ENCODE results near the gene IGF1R. TPM values are rescaled to one million over a fixed set of nuclear protein-coding genes. Genes with fewer than 3 reads are reported as not detected.

IGF1R gene
- total RNA-seq, 2 donors from 2014 or later, result 115 to 119 TPM

GRCh38 chr15:98724494-98724893 lies 76.2 kb downstream of the IGF1R start:
- TF ChIP-seq CTCF (conservative IDR thresholded peaks at IDR 0.05), result no peak
- peaks cover 8% of the 10 kb centered on the region for H3K36me3 ChIP-seq (ENCODE audit: control insufficient read depth, insufficient read depth, low read length)
- no peak overlapping the region for H3K4me3 Mint-ChIP-seq
- H3K9ac ChIP-seq (ENCODE audit: extremely low read depth, low read length, poor library complexity, severe bottlenecking), result no peak overlapping the region
- H3K27ac Mint-ChIP-seq, result no peak overlapping the region
- H3K4me3 ChIP-seq (ENCODE audit: low read length), result no peak overlapping the region
- H3K27me3 ChIP-seq (ENCODE audit: control insufficient read depth, insufficient read depth, low read length, poor library complexity, severe bottlenecking), result no peaks in the 10 kb centered on the region
- H3K9me3 Mint-ChIP-seq, result no peaks in the 10 kb centered on the region
- H3K27ac ChIP-seq (ENCODE audit: low read depth, low read length), result no peak overlapping the region
- peaks cover 82% of the 10 kb centered on the region for H3K4me1 Mint-ChIP-seq
- peaks cover 9% of the 10 kb centered on the region for H3K36me3 Mint-ChIP-seq (ENCODE audit: low read depth)
- no peak for DNase-seq
- peaks cover 22% of the 10 kb centered on the region for H3K4me1 ChIP-seq (ENCODE audit: control insufficient read depth, insufficient read depth, low read length)
- H3K27me3 Mint-ChIP-seq (ENCODE audit: insufficient read depth), result no peaks in the 10 kb centered on the region
- 86 to 88% methylated on average over 9 of the region's 9 CpGs for WGBS, 2 experiments (ENCODE audit: insufficient coverage in 1 of 2, insufficient read length in 1 of 2)
- no peaks in the 10 kb centered on the region for H3K9me3 ChIP-seq (ENCODE audit: control insufficient read depth, low read length)

GRCh38 chr15:98725874-98726273 lies 77.5 kb downstream of the IGF1R start:
- WGBS, 2 experiments (ENCODE audit: insufficient coverage in 1 of 2, insufficient read length in 1 of 2), result 79 to 85% methylated on average over 4 to 5 of the region's 5 CpGs
- Histone ChIP-seq H3K9ac (ENCODE audit: extremely low read depth, low read length, poor library complexity, severe bottlenecking) (no peak overlapping the region), H3K4me3 (ENCODE audit: low read length) (no peak overlapping the region), H3K9me3 (ENCODE audit: control insufficient read depth, low read length) (no peaks in the 10 kb centered on the region), H3K36me3 (ENCODE audit: control insufficient read depth, insufficient read depth, low read length) (peaks cover 8% of the 10 kb centered on the region), H3K27ac (ENCODE audit: low read depth, low read length) (no peak overlapping the region), H3K27me3 (ENCODE audit: control insufficient read depth, insufficient read depth, low read length, poor library complexity, severe bottlenecking) (no peaks in the 10 kb centered on the region), H3K4me1 (ENCODE audit: control insufficient read depth, insufficient read depth, low read length) (peaks cover 25% of the 10 kb centered on the region)
- H3K27me3 Mint-ChIP-seq (ENCODE audit: insufficient read depth), result no peaks in the 10 kb centered on the region
- no peak overlapping the region for H3K4me3 Mint-ChIP-seq
- no peaks in the 10 kb centered on the region for H3K9me3 Mint-ChIP-seq
- H3K27ac Mint-ChIP-seq, result peak overlapping the region; percentile 53
- no peak for DNase-seq
- peaks cover 77% of the 10 kb centered on the region for H3K4me1 Mint-ChIP-seq
- no peak for TF ChIP-seq CTCF (conservative IDR thresholded peaks at IDR 0.05)
- H3K36me3 Mint-ChIP-seq (ENCODE audit: low read depth), result peaks cover 9% of the 10 kb centered on the region

GRCh38 chr15:98727115-98728040 lies 79.0 kb downstream of the IGF1R start:
- no peaks in the 10 kb centered on the region for H3K27me3 ChIP-seq (ENCODE audit: control insufficient read depth, insufficient read depth, low read length, poor library complexity, severe bottlenecking)
- H3K27me3 Mint-ChIP-seq (ENCODE audit: insufficient read depth), result no peaks in the 10 kb centered on the region
- H3K4me3 Mint-ChIP-seq, result peak overlapping the region; percentile 27
- H3K4me1 Mint-ChIP-seq, result peaks cover 62% of the 10 kb centered on the region
- H3K4me1 ChIP-seq (ENCODE audit: control insufficient read depth, insufficient read depth, low read length), result peaks cover 27% of the 10 kb centered on the region
- TF ChIP-seq CTCF (conservative IDR thresholded peaks at IDR 0.05), result no peak
- peak overlapping the region; percentile 47 for H3K9ac ChIP-seq (ENCODE audit: extremely low read depth, low read length, poor library complexity, severe bottlenecking)
- 34 to 45% methylated on average over 13 to 19 of the region's 20 CpGs for WGBS, 2 experiments (ENCODE audit: insufficient coverage in 1 of 2, insufficient read length in 1 of 2)
- H3K9me3 ChIP-seq (ENCODE audit: control insufficient read depth, low read length), result no peaks in the 10 kb centered on the region
- H3K27ac Mint-ChIP-seq, result peak overlapping the region; percentile 95
- no peaks in the 10 kb centered on the region for H3K9me3 Mint-ChIP-seq
- no peak overlapping the region for H3K4me3 ChIP-seq (ENCODE audit: low read length)
- H3K36me3 Mint-ChIP-seq (ENCODE audit: low read depth), result peaks cover 9% of the 10 kb centered on the region
- H3K27ac ChIP-seq (ENCODE audit: low read depth, low read length), result peak overlapping the region; percentile 65
- H3K36me3 ChIP-seq (ENCODE audit: control insufficient read depth, insufficient read depth, low read length), result peaks cover 8% of the 10 kb centered on the region
- DNase-seq, result peak; percentile 95
